ENCODE measurements around the gene RNFT2.

RNFT2 gene

DNA sequence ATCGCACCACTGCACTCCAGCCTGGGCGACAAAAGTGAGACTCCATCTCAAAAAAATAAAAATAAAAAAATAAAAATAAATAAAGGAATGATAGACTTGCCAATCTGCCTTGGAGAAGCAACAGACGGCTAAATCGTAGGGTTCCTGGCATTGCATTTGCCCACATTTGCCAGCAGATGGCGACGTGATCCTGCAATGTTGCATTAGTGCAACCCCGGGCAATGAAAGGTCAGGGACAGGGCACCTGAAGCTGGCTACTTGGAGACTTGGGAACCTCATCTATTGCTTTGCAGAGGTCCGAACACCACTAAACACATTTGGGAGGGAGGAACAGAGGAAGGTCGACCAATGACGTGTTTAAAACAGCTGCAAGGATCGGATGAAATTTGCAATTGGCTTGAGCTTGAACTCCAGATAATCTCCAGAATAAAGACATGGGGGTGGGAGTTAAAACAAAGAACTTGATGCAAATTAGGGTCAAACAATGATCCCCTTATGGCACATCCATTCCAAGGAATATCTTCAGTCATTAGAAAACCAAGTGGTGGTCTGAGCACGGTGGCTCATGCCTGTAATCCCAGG is 34.8 kb upstream of the RNFT2 start (continued):
- no peak for TF ChIP-seq ZNF221 (tag by site-specific recombination; IDR thresholded peaks at IDR 0.05; ENCODE audit: borderline replicate concordance)
- 0 out of 2 replicates have a peak, but pooled peaks have one; percentile 35 for TF ChIP-seq ZBTB17 (tag by site-specific recombination; IDR thresholded peaks at IDR 0.05)
- TF ChIP-seq ZNF426 (tag by site-specific recombination; IDR thresholded peaks at IDR 0.05), result no peak
- TF ChIP-seq EGR2 (tag by site-specific recombination; IDR thresholded peaks at IDR 0.05; ENCODE audit: low read depth), result no peak
- no peak for TF ChIP-seq ZNF624 (tag by site-specific recombination; IDR thresholded peaks at IDR 0.05)
- TF ChIP-seq, protein P1, sequence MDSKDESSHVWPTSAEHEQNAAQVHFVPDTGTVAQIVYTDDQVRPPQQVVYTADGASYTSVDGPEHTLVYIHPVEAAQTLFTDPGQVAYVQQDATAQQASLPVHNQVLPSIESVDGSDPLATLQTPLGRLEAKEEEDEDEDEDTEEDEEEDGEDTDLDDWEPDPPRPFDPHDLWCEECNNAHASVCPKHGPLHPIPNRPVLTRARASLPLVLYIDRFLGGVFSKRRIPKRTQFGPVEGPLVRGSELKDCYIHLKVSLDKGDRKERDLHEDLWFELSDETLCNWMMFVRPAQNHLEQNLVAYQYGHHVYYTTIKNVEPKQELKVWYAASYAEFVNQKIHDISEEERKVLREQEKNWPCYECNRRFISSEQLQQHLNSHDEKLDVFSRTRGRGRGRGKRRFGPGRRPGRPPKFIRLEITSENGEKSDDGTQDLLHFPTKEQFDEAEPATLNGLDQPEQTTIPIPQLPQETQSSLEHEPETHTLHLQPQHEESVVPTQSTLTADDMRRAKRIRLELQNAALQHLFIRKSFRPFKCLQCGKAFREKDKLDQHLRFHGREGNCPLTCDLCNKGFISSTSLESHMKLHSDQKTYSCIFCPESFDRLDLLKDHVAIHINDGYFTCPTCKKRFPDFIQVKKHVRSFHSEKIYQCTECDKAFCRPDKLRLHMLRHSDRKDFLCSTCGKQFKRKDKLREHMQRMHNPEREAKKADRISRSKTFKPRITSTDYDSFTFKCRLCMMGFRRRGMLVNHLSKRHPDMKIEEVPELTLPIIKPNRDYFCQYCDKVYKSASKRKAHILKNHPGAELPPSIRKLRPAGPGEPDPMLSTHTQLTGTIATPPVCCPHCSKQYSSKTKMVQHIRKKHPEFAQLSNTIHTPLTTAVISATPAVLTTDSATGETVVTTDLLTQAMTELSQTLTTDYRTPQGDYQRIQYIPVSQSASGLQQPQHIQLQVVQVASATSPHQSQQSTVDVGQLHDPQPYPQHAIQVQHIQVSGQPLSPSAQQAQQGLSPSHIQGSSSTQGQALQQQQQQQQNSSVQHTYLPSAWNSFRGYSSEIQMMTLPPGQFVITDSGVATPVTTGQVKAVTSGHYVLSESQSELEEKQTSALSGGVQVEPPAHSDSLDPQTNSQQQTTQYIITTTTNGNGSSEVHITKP (tag by site-specific recombination; IDR thresholded peaks at IDR 0.05), result no peak
- TF ChIP-seq ZFP37 (tag by site-specific recombination; IDR thresholded peaks at IDR 0.05), result no peak
- TF ChIP-seq ZNF654 (tag by site-specific recombination; IDR thresholded peaks at IDR 0.05; ENCODE audit: low read depth), result peak; percentile 100
- TF ChIP-seq, protein P2, sequence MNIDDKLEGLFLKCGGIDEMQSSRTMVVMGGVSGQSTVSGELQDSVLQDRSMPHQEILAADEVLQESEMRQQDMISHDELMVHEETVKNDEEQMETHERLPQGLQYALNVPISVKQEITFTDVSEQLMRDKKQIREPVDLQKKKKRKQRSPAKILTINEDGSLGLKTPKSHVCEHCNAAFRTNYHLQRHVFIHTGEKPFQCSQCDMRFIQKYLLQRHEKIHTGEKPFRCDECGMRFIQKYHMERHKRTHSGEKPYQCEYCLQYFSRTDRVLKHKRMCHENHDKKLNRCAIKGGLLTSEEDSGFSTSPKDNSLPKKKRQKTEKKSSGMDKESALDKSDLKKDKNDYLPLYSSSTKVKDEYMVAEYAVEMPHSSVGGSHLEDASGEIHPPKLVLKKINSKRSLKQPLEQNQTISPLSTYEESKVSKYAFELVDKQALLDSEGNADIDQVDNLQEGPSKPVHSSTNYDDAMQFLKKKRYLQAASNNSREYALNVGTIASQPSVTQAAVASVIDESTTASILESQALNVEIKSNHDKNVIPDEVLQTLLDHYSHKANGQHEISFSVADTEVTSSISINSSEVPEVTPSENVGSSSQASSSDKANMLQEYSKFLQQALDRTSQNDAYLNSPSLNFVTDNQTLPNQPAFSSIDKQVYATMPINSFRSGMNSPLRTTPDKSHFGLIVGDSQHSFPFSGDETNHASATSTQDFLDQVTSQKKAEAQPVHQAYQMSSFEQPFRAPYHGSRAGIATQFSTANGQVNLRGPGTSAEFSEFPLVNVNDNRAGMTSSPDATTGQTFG (tag by site-specific recombination; IDR thresholded peaks at IDR 0.05; ENCODE audit: borderline replicate concordance), result no peak
- TF ChIP-seq SCRT2 (tag by site-specific recombination; IDR thresholded peaks at IDR 0.05), result peak; percentile 97
- no peak; the same call in 1 of the 2 replicates for TF ChIP-seq KLF8 (tag by site-specific recombination; IDR thresholded peaks at IDR 0.05)
- TF ChIP-seq, protein P3, sequence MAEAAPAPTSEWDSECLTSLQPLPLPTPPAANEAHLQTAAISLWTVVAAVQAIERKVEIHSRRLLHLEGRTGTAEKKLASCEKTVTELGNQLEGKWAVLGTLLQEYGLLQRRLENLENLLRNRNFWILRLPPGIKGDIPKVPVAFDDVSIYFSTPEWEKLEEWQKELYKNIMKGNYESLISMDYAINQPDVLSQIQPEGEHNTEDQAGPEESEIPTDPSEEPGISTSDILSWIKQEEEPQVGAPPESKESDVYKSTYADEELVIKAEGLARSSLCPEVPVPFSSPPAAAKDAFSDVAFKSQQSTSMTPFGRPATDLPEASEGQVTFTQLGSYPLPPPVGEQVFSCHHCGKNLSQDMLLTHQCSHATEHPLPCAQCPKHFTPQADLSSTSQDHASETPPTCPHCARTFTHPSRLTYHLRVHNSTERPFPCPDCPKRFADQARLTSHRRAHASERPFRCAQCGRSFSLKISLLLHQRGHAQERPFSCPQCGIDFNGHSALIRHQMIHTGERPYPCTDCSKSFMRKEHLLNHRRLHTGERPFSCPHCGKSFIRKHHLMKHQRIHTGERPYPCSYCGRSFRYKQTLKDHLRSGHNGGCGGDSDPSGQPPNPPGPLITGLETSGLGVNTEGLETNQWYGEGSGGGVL (tag by site-specific recombination; IDR thresholded peaks at IDR 0.05), result no peak
- TF ChIP-seq RBAK (tag by site-specific recombination; IDR thresholded peaks at IDR 0.05), result no peak
- no peak for TF ChIP-seq ZNF707 (tag by site-specific recombination; IDR thresholded peaks at IDR 0.05)
- TF ChIP-seq BCL11A (tag by site-specific recombination; IDR thresholded peaks at IDR 0.05; ENCODE audit: low read depth), result 0 out of 2 replicates have a peak, but pooled peaks have one; percentile 53
- TF ChIP-seq ZNF324 (tag by site-specific recombination; IDR thresholded peaks at IDR 0.05), result no peak
- TF ChIP-seq SETDB1 (IDR thresholded peaks at IDR 0.05; ENCODE audit: insufficient read length, low read length), result no peak
- TF ChIP-seq, protein P4, sequence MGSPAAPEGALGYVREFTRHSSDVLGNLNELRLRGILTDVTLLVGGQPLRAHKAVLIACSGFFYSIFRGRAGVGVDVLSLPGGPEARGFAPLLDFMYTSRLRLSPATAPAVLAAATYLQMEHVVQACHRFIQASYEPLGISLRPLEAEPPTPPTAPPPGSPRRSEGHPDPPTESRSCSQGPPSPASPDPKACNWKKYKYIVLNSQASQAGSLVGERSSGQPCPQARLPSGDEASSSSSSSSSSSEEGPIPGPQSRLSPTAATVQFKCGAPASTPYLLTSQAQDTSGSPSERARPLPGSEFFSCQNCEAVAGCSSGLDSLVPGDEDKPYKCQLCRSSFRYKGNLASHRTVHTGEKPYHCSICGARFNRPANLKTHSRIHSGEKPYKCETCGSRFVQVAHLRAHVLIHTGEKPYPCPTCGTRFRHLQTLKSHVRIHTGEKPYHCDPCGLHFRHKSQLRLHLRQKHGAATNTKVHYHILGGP (tag by site-specific recombination; IDR thresholded peaks at IDR 0.05), result no peak
- TF ChIP-seq ZNF169 (tag by site-specific recombination; IDR thresholded peaks at IDR 0.05), result no peak
- no peak for TF ChIP-seq KLF10 (tag by site-specific recombination; IDR thresholded peaks at IDR 0.05)
- TF ChIP-seq ZNF138 (tag by site-specific recombination; IDR thresholded peaks at IDR 0.05; ENCODE audit: borderline replicate concordance), result no peak
- TF ChIP-seq SCRT1 (tag by site-specific recombination; IDR thresholded peaks at IDR 0.05; ENCODE audit: borderline replicate concordance), result peak; percentile 94
- TF ChIP-seq, protein P5, sequence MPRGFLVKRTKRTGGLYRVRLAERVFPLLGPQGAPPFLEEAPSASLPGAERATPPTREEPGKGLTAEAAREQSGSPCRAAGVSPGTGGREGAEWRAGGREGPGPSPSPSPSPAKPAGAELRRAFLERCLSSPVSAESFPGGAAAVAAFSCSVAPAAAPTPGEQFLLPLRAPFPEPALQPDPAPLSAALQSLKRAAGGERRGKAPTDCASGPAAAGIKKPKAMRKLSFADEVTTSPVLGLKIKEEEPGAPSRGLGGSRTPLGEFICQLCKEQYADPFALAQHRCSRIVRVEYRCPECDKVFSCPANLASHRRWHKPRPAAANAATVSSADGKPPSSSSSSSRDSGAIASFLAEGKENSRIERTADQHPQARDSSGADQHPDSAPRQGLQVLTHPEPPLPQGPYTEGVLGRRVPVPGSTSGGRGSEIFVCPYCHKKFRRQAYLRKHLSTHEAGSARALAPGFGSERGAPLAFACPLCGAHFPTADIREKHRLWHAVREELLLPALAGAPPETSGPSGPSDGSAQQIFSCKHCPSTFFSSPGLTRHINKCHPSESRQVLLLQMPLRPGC (tag by site-specific recombination; IDR thresholded peaks at IDR 0.05), result no peak
- no peak for TF ChIP-seq ZBTB7A (tag by site-specific recombination; IDR thresholded peaks at IDR 0.05; ENCODE audit: low read depth)
- TF ChIP-seq ZNF670 (tag by site-specific recombination; IDR thresholded peaks at IDR 0.05; ENCODE audit: low read depth), result no peak
- peak; percentile 58; the same call in 1 of the 2 replicates for TF ChIP-seq ZNF501 (tag by site-specific recombination; IDR thresholded peaks at IDR 0.05)
- TF ChIP-seq ZNF157 (tag by site-specific recombination; IDR thresholded peaks at IDR 0.05), result no peak
- no peak for TF ChIP-seq ZNF239 (tag by site-specific recombination; IDR thresholded peaks at IDR 0.05)
- no peak for TF ChIP-seq ZNF529 (tag by site-specific recombination; IDR thresholded peaks at IDR 0.05; ENCODE audit: insufficient replicate concordance)
- TF ChIP-seq ZNF391 (tag by site-specific recombination; IDR thresholded peaks at IDR 0.05; ENCODE audit: borderline replicate concordance, low read depth), result 0 out of 2 replicates have a peak, but pooled peaks have one; percentile 70
